GM20000 (cell line): ENCODE measurements around the gene CRIM1.

Experiments
- DNase-seq: peaks from one replicate; pipeline ENCODE4 v3.0.0; 2012; ENCODE audit warnings: low spot score
- CTCF ChIP-seq: IDR thresholded peaks from 2 replicates; pipeline ENCODE4 v1.5.1; 2012; ENCODE audit warnings: mild to moderate bottlenecking, control low read depth; ENCODE audit errors: extremely low read depth, missing control alignments

Gene CRIM1

GRCh38 chr2:36441065-36441625 is 85.6 kb downstream of the CRIM1 start:
- no peak for DNase-seq
- no peak for TF ChIP-seq CTCF

GRCh38 chr2:36441816-36442215 is 86.2 kb downstream of the CRIM1 start:
- DNase-seq, result no peak

GRCh38 chr2:36444216-36444936 is 88.8 kb downstream of the CRIM1 start:
- DNase-seq, result no peak
- TF ChIP-seq CTCF, result no peak

More at GRCh38 chr2:36441816-36442215, 86.2 kb downstream of the CRIM1 start:
- TF ChIP-seq CTCF, result no peak

GRCh38 chr2:36445185-36445866 is 89.7 kb downstream of the CRIM1 start:
- no peak for TF ChIP-seq CTCF
- no peak for DNase-seq

GRCh38 chr2:36446294-36446693 is 90.7 kb downstream of the CRIM1 start:
- DNase-seq, result no peak
- TF ChIP-seq CTCF, result no peak

GRCh38 chr2:36449213-36449612 is 93.6 kb downstream of the CRIM1 start:
- no peak for DNase-seq
- no peak for TF ChIP-seq CTCF

- TF ChIP-seq CTCF, result no peak
- DNase-seq, result no peak
These were observed 94.4 kb downstream of the CRIM1 start for GRCh38 chr2:36449943-36450392.
